H1 (cell line): ENCODE data around the gene CFAP92. TPM values are rescaled to one million over a fixed set of nuclear protein-coding genes. Genes with fewer than 3 reads are reported as not detected.

ENCODE experiments used
- ASH2L ChIP-seq: fragments of 200-600, 300-600 bp; sonication (generic); IDR thresholded peaks from one replicate; pipeline ENCODE4 v1.7.1; 2017; ENCODE audit warnings: low read length
- BRCA1 ChIP-seq: IDR thresholded peaks from 2 replicates; pipeline ENCODE4 v1.6.1; 2012; ENCODE audit warnings: low read depth, low read length, improper control_type of control experiment
- EP300 ChIP-seq, 2 experiments: IDR thresholded peaks; 1 replicate in 1 of 2; 2 replicates in 1 of 2; pipeline ENCODE4 v1.6.1; 2011 to 2012; ENCODE audit warnings: low read depth in 2 of 2, low read length in 2 of 2, mild to moderate bottlenecking in 2 of 2, borderline replicate concordance in 1 of 2, inconsistent platforms in 1 of 2, moderate library complexity in 1 of 2
- JUN ChIP-seq: IDR thresholded peaks from 2 replicates; pipeline ENCODE4 v1.6.1; 2011; ENCODE audit warnings: low read depth, mild to moderate bottlenecking, improper control_type of control experiment, low read length
- JUND ChIP-seq: IDR thresholded peaks from 2 replicates; pipeline ENCODE4 v1.6.1; 2011; ENCODE audit warnings: mild to moderate bottlenecking, improper control_type of control experiment, low read length
- NANOG ChIP-seq: IDR thresholded peaks from 2 replicates; pipeline ENCODE4 v1.6.1; 2011; ENCODE audit warnings: low read length, low read depth, mild to moderate bottlenecking, inconsistent platforms; ENCODE audit not compliant: insufficient read depth, poor library complexity, severe bottlenecking
- TAF1 ChIP-seq: IDR thresholded peaks from 2 replicates; pipeline ENCODE4 v1.6.1; 2011; ENCODE audit warnings: mild to moderate bottlenecking, low read depth, low read length
- YY1 ChIP-seq: IDR thresholded peaks from 2 replicates; pipeline ENCODE4 v1.6.1; 2011; ENCODE audit warnings: low read depth, mild to moderate bottlenecking, low read length
- polyA plus RNA-seq, 7 experiments: library from polyadenylated mRNA; depleted of rRNA in 3 of 7; stranded (reverse) in 5 of 7; unstranded in 2 of 7; fragments of >200 nt in 5 of 7; fragments of 200-250 nt in 2 of 7; gene quantifications; 1 replicate in 5 of 7; 2 replicates in 1 of 7; 4 replicates in 1 of 7; pipeline versions ENCODE4 v1.2.1 to v1.2.3, GENCODE V29; 2011 to 2013; ENCODE audit warnings: missing spikeins in 2 of 7, mixed read lengths in 2 of 7
- total RNA-seq: library from RNA; stranded (reverse); fragmentation: NEBNext Ultra II Directional; extraction: Animal tissue kit (Norgen Biotek cat#: 25700); gene quantifications from 2 replicates; pipeline ENCODE4 v1.2.1, GENCODE V29; 2021

Gene CFAP92
- total and polyA plus RNA-seq, 2 of the 8 experiments (the other 6 are each of a cell fraction or from before 2014, with no cell fraction given): 0.77 to 2.0 TPM

DNA sequence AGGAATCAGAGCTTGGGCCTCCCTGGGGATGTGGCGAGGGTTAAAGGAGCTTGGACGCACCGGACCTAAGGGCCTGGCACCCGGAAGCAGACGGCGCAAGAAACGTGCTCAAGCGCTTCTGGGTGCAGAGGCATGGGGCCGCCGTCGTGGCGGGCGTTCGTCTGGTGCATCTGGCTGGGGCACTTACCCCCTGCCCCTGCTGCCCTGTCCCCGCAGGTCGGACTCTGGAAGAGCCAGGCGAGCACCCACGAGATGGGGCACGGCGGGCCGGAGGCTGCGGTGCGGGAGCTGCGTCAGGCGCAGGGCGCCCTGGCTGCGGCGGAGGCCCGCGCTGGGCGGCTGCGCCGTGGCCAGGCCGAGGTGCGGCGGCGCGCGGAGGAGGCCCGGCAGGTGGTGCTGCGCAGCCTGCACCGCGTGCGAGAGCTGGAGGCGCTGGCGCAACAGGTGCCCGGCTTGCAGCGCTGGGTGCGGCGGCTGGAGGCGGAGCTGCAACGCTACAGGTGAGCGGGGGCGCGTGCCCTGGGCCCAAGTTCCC lies 9.8 kb upstream of the CFAP92 start (continued):
- TF ChIP-seq TAF1 (no peak), NANOG (no peak), ASH2L (no peak), BRCA1 (no peak), YY1 (no peak), JUN (no peak), EP300 (IDR thresholded peaks at IDR 0.05; ENCODE audit: borderline replicate concordance in 1 of 2, low read depth in 2 of 2, low read length in 2 of 2) (no peak), JUND (no peak)
